Stimulated activated CD8-positive, alpha-beta memory T cell treated with anti-CD3 and anti-CD28 coated beads, Interleukin-15, amount 100 ng/mL, for 48 hours (primary cell): ENCODE data around the gene GTF2IRD1.
"Not testable (repeated sequence)": the region's sequence is repeated elsewhere in the genome, so short reads cannot be mapped to it uniquely, and the experiment has no call there.

Experiments used
- DNase-seq, 2 donors: peaks; one replicate each; pipeline ENCODE4 v3.0.0-alpha.2; 2020; ENCODE audit warnings: low read depth in 2 of 2

The GTF2IRD1 gene

DNA sequence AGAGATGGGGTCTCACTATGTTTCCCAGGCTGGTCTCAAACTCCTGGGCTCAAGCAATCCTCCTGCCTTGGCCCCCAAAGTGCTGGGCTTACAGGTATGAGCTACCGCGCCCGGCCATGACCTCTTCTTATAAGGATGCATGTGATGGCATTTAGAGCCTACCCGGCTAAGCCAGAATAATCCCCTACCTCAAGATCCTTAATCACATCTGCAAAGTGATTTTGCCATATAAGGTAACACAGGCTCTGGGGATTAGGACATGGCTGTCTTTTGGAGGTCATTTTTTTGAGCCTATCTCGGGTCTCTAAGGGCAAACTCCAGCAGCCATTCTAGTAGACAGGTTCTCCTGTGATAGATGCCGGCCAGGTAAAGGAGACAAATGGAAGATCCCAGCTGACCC is 39.6 kb downstream of the GTF2IRD1 start:
- DNase-seq = no peak

DNA sequence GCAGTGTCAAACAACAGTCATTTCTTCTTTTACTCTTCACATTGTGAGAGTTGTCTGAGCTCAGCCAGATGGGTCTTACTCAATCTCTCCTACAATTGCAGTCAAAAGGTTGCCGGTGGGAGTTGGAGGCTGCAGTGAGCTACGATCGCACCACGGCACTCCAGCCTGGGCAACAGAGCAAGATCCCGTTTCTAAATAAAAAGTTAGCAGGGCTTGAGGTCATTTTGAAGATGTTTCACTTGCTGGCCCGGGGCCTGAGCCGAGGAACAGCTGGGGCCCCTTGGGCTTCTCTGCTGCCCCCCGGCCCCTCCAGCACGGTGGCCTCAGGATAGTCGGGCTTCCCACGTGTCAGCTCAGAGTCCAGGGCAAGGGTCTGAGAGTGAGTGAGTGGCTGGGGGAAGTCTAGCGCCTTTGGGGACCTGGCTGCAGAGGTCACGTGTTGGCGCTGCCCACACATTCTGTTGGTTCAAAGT is 40.4 kb downstream of the GTF2IRD1 start:
- no peak for DNase-seq

DNA sequence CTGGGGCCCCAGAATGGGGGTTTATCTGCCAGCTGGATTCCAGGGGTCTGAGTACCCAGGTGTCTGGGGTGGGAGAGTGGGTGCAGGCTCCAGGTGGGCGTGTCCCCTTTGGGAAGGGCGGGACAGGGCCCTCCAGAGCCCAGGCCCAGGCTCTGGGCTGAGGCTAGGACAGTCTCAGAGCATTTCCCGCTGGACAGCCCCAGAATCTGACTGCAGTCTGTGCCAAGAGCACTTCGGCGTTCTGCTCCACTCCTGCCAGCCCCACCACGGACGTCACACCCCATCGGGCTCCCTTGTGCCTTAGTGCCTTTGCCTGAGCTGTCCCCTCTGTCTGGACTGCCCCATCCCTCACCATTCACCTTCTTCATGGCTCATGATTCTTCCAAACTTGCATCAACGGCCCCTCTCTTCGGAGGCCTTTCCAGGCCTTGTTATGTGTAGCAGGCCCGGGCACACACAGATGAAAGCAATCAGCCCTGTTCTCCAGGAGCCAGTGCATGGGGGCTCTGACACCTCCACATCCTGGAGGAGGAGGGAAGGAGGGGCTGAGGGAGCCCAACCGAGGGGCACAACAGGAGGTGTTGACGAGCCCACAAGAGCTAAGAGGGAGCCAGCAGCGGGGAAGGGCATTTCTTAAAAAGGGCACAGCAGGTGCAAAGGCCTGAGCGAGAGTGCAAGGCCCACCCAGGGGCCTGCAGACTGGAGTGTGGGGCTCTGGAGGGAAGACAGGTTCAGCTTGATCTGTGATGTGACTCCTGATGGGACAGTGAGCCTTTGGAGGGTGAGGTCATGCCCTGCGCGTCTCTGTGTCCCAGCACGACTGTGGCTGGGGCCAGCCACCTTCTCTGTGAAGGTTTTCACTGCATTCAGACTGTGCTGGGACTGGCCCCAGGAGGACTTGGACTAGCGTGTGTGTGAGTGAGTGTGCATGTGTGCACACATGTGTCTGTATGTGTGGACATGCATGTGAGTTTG is 41.7 kb downstream of the GTF2IRD1 start:
- no peak for DNase-seq

DNA sequence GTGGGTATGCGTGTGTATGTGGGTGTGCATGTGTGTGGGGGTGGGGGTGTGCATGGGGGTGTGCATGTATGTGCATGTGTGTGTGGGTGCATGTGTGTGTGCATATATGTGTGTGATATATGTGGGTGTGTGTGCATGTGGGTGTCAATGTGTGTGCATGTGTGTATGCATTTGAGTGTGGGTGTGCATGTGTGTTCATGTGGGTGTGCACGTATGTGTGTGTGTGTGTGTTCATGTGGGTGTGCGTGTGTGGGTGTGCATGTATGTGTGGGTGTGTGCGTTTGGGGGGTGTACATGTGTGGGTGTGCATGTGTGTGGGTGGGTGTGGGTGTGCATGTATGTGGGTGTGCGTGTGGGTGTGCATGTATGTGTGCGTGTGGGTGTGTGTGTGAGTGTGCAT is 42.6 kb downstream of the GTF2IRD1 start:
- DNase-seq = no peak

DNA sequence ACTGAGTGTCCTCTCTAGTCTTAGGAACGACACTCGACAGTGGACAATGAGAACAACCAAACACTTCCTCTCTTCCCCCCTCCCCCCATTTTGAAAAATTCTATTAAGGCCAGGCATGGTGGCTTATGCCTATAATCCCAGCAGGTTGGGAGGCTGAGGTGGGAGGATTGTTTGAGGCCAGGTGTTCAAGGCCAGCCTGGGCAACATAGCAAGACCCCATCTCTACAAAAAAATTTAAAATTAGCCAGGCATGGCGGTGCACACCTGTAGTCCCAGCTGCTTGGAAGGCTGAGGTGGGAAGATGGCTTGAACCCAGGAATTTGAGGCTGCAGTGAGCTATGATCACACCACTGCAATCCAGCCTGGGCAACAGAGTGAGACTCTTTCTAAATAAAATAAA is 43.1 kb downstream of the GTF2IRD1 start:
- not testable (repeated sequence) for DNase-seq

DNA sequence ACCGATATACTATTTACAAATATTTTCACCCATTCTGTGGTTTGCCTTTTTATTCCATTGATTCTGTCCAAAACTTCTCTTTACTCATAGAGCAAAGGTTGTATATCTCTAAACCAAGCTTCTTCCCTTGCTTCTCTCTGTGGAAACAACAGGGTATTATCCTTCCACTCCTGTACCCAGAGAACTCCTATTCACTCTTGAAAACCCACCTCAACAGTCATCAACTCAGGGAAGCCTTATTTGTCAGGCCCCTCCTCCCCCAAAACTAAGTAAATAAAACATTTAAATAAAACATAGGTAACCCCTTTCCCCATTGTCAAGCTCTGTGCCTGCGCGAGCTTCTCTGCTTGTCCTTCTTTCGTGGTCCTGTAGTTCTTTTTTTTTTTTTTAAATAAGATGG is 44.6 kb downstream of the GTF2IRD1 start:
- no peak for DNase-seq

DNA sequence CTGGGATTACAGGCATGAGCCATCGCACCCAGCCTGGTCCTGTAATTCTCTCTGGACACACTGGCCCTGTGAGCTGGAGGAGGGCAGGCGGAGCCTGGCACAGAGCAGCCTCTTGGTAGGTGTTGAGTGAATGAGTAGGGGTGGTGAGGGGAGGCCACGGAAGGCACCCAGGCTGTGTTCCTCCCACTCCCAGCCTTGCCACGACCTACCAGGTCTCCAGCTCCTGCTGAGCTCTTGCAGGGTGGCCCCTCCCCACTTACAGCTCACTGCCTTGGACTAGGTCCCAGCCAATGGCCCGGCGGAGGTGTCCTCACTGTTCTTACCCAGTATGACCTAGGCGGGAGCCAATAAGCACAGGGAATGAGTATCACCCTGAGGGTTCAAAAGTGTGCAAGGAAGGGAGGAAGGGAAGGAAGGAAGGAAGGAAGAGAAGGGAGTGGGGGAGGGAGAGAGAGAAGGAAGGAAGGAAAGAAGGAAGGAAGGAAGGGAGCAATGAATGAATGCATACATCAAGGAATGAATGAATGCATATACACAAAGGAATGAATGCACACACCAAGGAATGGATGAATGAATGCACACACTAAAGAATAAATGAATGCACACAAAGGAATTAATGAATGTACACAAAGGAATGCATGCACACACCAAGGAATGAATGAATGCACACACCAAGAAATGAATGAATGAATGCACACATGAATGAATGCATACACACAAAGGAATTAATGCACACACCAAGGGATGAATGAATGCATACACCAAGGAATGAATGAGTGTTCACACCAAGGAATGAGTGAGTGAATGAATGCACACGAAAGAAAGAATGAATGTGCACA is 45.5 kb downstream of the GTF2IRD1 start:
- no peak for DNase-seq

DNA sequence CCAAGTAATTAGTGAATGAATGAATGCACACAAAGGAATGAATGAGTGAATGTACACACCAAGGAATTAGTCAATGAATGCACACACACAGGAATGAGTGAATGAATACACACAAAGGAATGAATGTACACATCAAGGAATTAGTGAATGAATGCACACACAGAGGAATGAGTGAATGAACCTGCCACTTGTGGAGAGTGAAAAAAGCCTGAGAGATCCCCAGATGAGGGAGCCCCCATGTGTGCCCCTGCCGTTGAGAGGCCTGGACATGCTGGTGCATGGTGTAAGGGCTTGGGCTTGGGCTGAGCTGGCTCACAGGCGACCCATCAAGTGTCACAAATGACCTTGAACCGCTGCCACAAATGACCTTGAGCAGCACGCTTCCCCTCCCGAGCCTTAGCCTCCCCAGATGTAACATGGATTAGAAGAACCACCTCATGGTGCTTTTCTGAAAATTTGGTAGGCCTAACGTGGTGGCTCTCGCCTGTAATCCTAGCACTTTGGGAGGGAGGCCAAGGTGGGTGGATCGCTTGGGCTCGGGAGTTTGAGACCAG is 46.2 kb downstream of the GTF2IRD1 start:
- DNase-seq = no peak

DNA sequence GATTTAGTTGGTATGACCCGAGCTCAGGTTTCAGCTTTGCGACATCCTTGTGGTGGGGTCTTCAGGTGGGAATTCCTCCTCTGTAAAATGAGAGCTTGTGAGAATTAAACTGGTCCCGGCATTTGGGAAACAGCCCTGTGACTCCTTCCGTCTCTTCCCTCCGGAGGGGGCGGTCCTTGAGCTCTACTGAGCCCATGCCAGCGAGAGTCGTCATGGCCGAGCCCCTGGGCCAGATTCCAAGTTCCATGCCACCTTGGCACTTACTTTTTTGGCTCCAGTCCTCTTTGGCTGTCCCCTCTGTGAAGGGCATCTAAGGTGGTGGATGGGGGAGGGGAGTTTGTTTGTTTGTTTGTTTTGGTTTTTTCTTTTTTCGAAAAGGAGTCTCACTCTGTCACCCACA is 47.6 kb downstream of the GTF2IRD1 start:
- DNase-seq = no peak

DNA sequence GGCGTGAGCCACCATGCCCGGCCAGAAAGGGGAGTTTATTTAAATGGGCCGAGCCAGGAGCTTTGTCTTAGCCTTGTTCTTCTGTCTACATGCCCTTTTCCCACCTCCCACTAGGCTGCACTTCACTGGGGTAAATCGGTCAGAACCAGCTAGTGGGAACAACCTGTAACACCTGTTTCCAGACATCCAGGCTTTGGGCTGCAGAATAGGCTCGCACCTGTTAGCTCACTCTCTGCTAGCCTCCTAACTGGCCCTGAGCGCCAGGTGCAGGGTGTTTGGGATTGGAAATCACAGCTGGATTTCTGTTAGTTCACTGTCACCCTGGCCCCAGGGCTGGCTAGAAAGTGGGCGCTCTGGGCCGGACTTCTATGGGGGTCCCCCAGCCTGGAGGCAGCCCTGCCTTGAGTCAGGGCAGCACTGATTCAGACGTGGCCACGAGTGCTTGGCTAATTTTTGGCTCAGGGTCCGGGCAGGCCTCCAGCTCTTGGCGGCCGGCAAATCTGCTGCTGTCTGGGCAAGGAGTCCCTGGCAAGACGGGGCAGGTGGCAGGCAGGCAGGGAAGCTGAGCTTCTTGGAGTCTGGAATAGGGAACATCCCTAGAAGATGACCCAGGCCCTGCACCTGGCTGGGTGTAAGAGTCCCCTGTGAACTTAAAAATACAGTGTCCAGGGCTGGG is 48.6 kb downstream of the GTF2IRD1 start:
- no peak for DNase-seq

DNA sequence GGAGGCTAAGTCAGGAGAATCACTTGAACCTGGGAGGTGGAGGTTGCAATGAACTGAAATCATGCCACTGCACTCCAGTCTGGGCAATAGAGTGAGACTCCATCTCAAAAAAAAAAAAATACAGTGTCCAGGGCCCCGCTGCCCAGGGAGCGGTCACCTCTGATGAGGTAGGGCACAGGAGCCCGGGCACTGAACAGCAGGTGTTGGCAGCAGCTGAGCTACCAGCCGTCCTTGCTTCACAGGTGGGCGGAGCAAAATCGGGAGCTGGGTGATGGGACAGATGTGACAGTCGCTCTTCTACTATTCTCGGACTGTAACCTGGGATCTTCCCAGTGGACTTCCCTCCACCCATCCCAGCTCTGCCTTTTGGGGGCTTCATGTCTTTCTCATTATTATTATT is 49.4 kb downstream of the GTF2IRD1 start:
- DNase-seq = no peak

DNA sequence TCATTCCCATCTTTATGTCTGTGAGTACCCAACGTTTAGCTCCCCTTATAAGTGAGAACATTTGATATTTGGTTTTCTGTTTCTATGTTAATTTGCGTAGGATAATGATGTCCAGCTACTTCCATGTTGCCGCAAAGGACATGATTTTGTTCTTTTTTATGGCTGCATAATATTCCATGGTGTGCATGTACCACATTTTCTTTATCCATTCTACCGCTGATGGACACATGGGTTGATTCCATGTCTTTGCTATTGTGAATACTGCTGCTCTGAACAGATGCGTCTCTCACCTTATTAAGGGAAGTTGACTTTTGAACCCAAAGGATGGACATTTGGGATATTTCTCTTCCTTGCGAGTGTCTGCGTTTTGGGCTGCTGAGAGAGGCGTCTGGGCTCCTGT is 50.2 kb downstream of the GTF2IRD1 start:
- DNase-seq = no peak

DNA sequence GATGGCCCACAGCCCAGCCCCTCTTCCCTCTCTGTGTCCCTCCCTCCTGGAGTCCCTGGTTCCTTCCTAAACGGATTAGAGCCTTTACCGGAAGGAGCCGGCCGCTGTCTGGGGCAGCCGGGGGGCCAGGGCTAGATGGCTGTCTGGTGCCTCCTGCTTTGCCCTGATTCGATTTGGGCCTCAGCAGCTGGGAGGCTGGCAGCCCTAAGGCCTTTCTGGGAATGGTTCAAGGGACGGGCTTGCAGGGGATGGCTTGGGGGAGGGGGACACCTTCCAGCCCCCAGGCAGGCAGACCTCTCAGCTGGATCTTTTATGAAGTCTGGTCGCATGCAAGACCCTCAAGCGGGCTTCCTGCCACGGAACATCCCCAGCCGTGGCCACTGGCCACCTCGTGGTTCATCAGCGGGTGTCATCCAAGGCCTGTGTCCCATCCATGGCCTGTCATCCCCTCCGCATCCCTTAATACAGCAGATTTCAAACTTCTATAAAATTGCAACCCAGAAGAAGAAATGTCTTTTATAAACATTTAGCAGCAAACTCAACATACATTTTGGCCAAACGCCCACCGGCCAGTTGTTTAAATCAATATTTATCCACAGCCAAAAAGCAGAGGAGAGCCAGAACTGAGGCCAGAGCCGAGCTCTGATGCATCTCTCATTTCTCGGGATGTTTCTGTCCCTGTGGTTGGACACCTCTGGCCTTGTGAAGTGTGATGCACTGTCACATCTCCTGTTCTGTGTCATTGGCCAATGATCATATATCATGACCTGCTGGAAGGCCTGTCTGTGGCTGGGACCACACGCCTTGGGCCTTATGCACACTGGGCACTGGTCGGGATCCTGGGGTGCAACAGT is 52.0 kb downstream of the GTF2IRD1 start:
- DNase-seq = no peak

DNA sequence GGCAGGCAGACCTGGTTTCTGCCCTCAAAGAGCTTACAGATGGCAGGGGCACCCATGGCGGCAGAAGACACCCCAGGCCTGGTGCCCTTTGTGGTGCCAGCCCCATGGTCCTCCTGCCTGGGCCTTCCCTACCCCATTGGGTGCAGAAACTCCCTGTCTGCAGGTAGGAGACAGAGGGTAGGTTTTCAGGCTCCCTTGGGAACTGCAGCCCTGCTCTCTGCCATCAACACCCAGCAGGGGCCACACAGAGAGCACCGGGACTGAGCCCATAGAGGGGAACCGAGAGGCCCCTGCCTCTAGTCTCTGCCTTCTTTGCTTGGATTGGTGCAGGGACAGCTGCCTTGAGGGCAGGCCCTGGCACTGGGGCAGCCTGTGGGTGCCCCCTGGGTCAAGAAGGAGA is 52.6 kb downstream of the GTF2IRD1 start:
- no peak for DNase-seq

DNA sequence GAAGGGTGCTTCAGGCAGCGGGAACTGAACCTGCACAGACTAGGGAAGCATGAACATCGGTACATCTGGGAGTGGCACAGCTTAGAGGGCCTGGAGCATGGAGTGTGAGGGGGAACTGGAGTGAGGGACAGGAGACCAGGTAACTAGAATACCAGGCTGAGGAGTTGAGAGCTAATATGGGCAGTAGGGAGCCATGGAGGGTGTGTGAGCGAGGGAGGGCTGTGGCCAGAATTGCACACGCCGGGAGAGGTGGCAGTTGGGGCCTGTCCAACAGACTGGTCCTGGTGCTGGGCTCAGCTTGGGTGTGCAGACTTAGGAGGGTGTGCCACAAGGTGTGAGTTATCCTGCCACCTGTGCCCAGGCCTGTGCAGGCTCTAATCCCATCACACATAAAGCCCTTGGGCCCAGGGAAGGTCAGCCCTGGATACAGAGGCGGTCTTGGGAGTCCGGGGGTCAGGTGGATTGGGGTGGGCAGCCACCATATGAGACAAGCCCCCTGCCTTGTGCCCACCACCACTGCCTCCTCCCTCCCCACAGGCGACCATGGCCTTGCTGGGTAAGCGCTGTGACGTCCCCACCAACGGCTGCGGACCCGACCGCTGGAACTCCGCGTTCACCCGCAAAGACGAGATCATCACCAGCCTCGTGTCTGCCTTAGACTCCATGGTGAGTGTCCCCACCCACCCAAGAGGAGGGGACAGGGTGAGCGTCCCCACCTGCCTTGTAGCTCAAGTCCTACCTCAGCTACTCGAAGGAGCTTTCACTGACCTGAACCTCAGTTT is 54.0 kb downstream of the GTF2IRD1 start:
- DNase-seq = no peak

DNA sequence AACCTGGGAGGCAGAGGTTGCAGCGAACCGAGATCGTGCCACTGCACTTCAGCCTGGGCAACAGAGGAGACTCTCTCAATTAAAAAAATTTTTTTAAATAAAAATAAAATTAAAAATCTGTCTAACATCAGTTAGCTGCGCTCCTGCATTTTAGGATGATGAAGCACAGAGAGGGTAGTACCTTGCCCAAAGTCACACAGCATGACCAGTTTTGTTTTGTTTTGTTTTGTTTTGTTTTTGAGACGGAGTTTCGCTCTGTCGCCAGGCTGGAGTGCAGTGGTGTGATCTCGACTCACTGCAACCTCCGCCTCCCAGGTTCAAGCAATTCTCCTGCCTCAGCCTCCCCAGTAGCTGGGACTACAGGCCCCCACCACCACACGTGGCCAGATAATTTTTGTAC is 55.7 kb downstream of the GTF2IRD1 start:
- not testable (repeated sequence) for DNase-seq

DNA sequence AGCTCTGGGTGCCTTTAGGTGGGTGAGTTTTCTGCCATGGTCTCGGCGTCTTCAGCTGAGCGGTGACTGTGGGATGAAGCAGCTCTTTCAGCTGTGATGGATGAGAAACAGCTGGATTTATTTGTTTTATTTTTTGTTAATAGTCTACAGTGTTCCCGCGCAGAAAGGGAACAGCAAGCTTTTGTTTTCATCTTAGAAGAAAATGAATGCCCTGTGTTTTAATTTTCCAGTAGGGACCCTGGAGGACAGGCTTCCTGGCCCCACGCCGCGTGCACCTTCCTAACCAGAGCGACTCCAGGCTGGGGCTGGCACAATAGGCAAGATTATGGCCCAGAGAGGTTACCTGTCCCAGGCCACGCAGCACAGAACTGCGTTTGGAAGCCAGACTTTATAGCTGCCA is 57.6 kb downstream of the GTF2IRD1 start:
- DNase-seq = no peak

DNA sequence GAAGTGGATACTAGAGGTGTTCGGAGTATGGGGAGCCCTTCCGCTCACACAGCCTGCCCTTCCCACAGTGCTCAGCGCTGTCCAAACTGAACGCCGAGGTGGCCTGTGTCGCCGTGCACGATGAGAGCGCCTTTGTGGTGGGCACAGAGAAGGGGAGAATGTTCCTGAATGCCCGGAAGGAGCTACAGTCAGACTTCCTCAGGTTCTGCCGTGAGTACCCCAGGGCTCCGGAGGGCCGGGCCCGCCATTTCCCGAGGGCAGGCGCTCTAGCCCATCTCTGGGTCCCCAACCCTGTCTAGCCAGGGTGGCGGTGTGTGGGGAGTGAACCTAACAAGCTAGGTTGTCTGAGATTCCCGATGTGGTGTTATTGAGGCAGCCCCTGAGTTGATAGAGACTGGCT is 59.1 kb downstream of the GTF2IRD1 start:
- DNase-seq = no peak

DNA sequence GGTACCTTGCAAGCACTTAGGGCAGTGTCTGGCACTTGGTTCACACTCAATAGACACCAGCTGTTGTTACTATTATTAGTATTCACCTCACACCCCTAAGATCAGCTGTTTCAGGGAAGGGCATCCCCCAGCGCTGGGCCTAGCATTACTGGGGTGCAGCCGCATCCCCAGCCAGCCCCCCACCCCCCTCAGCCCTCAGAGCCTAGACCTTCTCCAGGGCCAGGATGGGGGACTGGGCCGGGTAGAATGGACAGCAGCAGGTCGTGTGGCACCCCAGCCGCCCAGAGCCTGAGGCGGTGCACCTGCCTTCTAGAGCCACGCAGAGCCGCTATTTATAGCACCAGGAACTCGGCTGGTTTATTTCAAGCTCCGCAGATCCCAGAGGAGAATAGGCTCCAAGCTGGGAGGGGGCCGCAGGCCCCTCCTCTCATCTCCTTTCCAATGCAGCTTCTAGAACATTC is 60.5 kb downstream of the GTF2IRD1 start:
- no peak for DNase-seq

DNA sequence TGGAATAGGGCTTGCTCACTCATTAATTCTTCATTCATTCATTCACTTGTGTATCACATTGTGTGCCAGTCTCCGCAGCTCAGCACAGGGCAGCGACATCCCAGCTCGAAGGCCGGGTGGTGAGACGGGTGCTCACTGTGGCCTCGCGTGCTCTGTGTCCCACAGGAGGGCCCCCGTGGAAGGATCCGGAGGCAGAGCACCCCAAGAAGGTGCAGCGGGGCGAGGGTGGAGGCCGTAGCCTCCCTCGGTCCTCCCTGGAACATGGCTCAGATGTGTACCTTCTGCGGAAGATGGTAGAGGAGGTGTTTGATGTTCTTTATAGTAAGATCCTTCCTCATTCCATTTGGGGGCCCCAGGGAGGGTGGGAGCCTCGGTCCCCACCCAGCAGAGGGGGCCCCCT is 61.6 kb downstream of the GTF2IRD1 start:
- DNase-seq = no peak
